Coronary artery (tissue), 2 donors: ENCODE measurements around the gene TNFRSF1B.

Experiments used
- DNase-seq: peaks from one replicate; pipeline ENCODE4 v3.0.0-alpha.2; 2017; ENCODE audit warnings: low spot score
- H3K27ac ChIP-seq, 2 donors: fragments of 200-600 bp; sonication (generic); one replicate each; pipeline ENCODE4 v1.5.1; 2016 to 2019
- H3K4me3 ChIP-seq: fragments of 200-600 bp; sonication (generic); 2 replicates; pipeline ENCODE4 v1.5.1; 2016; ENCODE audit warnings: mild to moderate bottlenecking, moderate library complexity
- CTCF ChIP-seq: fragments of 200-600 bp; sonication (generic); IDR thresholded peaks from one replicate; pipeline ENCODE4 v1.5.1; 2019; ENCODE audit warnings: antibody characterized with exemption

Gene TNFRSF1B

DNA sequence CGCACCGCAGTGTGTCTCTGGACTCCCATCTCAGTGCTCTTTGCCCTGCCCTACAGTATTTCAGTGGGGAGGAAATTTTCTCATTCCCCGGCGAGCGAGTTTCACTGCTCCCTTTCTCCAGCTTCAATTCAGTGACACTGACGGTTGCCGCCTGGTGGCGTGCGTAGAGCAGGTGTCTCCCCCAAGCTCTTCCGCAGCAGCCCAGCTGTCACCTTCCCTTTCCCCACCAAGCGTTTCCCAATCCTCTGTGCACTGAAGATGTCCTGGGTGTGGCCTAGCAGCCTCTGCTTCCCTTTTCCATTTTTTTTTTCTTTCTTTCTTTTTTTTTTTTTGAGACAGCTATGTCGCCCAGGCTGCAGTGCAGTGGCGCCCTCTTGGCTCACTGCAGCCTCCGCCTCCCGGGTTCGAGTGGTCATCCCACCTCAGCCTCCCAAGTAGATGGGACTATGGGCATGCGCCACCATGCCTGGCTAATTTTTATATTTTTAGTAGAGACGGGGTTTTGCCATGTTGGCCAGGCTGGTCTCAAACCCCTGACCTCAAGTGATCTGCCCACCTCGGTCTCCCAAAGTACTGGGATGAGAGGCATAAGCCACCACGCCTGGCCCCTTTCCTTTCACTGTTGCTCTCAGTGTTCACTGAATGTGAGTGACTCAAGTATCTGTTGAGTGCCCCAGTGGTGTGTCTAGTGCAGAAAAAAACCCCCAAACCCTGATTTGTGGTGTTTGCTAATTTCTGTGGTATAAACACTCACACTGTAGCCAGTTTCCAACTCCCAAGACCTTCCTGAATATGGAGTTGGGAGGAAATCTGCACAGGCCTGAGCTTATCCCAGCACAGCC, 30.1 kb downstream of the TNFRSF1B start:
- no peak for TF ChIP-seq CTCF
- Histone ChIP-seq H3K27ac (peak overlapping the region in 1 of 2 donors; percentile 46), H3K4me3 (no peak overlapping the region)
- no peak for DNase-seq

GRCh38 chr1:12197483-12197880, 30.7 kb downstream of the TNFRSF1B start:
- H3K4me3 ChIP-seq = no peak overlapping the region
- no peak for DNase-seq
- TF ChIP-seq CTCF = no peak
- peak overlapping the region in 1 of 2 donors; percentile 14 for H3K27ac ChIP-seq

DNA sequence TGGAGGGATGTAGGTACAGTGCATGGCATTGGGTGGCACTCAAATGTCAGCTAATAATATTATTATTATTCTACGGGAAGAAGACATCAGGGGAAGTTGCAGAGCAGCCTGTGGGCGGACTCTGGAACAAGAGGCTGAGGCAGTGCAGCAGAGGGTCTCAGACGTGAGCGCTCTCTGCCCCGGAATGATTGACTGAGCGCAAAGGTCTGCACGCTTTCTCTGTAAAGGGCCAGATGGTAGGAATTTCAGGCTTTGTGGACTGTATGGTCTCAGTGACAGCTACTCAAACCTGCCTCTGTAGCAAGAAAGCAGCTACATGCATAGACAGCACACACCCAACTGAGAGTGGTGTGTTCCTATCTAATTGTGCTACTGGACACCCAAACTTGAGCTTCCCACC, 33.4 kb downstream of the TNFRSF1B start:
- H3K27ac ChIP-seq = no peak overlapping the region
- no peak overlapping the region for H3K4me3 ChIP-seq
- no peak for DNase-seq
- no peak for TF ChIP-seq CTCF

- no peak for DNase-seq
- Histone ChIP-seq H3K27ac (no peak overlapping the region), H3K4me3 (no peak overlapping the region)
- TF ChIP-seq CTCF = no peak
These were observed 34.8 kb downstream of the TNFRSF1B start for GRCh38 chr1:12201352-12202189.

- Histone ChIP-seq H3K27ac (no peak overlapping the region), H3K4me3 (no peak overlapping the region)
- no peak for TF ChIP-seq CTCF
- no peak for DNase-seq
These were observed 35.4 kb downstream of the TNFRSF1B start for GRCh38 chr1:12202190-12202497.

DNA sequence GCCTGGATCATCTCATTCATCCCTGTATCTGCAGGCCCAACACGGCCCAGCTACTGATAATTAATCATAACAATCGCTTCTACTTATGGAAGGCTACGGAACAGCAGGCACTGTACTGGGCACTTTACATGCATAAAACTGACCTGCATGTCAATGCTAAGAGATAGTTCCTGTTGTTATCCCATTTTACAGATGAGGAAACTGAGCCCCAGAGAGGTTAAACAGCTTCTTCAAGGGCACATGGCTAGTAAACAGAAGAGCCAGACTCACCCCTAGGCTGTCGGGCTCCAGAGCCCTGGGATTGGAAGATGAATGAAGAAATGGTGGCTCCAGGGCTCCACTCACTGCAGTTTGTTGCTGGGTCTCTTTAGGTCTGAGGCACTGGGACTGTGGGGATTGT, 35.8 kb downstream of the TNFRSF1B start:
- H3K27ac ChIP-seq = no peak overlapping the region
- no peak for TF ChIP-seq CTCF
- no peak overlapping the region for H3K4me3 ChIP-seq
- no peak for DNase-seq
